ENCODE measurements around the gene ETDA. TPM values are rescaled to one million over a fixed set of nuclear protein-coding genes. Genes with fewer than 3 reads are reported as not detected.
A peak's percentile ranks its signal among the peaks of the same experiment; 100 is the strongest.
"Not testable (repeated sequence)": the region's sequence is repeated elsewhere in the genome, so short reads cannot be mapped to it uniquely, and the experiment has no call there.

ETDA gene
- not detected for total RNA-seq
- long read RNA-seq, donor 1: 0 reads
- long read RNA-seq, donor 2: 0 reads

- DNase-seq (ENCODE audit: low spot score); intact Hi-C loops (cut with DNase I): not testable (repeated sequence)
Measured at GRCh38 chrX:135252011-135252518, at the start of gene ETDA. TSS of gene ETDA (plus strand) at chrX:135252061. CDS start at chrX:135253277, 1,216 bp downstream.

GRCh38 chrX:135206427-135206826 lies 45.4 kb upstream of the ETDA start:
- intact Hi-C loops (cut with DNase I); DNase-seq (ENCODE audit: low spot score): not testable (repeated sequence)

GRCh38 chrX:135213200-135213844 lies 38.5 kb upstream of the ETDA start:
- intact Hi-C loops (cut with DNase I): no loop called here
- no peak for DNase-seq (ENCODE audit: low spot score)

- DNase-seq (ENCODE audit: low spot score); intact Hi-C loops (cut with DNase I): not testable (repeated sequence)
Measured at GRCh38 chrX:135245989-135246388, 5.9 kb upstream of the ETDA start.

GRCh38 chrX:135256087-135256684 lies 4.3 kb downstream of the ETDA start:
- intact Hi-C loops (cut with DNase I); DNase-seq (ENCODE audit: low spot score): not testable (repeated sequence)

- DNase-seq (ENCODE audit: low spot score): peak; percentile 62
- intact Hi-C loops (cut with DNase I): no loop called here
Measured at GRCh38 chrX:135256923-135257322, 5.1 kb downstream of the ETDA start.

- intact Hi-C loops (cut with DNase I): no loop called here
Measured at GRCh38 chrX:135257469-135257868, 5.6 kb downstream of the ETDA start.

GRCh38 chrX:135260976-135261375 lies 9.1 kb downstream of the ETDA start:
- DNase-seq (ENCODE audit: low spot score); intact Hi-C loops (cut with DNase I): not testable (repeated sequence)

More at GRCh38 chrX:135257469-135257868, 5.6 kb downstream of the ETDA start:
- DNase-seq (ENCODE audit: low spot score): peak; percentile 50

GRCh38 chrX:135263376-135263775 lies 11.5 kb downstream of the ETDA start:
- intact Hi-C loops (cut with DNase I): not testable (repeated sequence)

GRCh38 chrX:135264206-135264605 lies 12.3 kb downstream of the ETDA start:
- intact Hi-C loops (cut with DNase I): no loop called here
- DNase-seq (ENCODE audit: low spot score): no peak

More at GRCh38 chrX:135263376-135263775, 11.5 kb downstream of the ETDA start:
- not testable (repeated sequence) for DNase-seq (ENCODE audit: low spot score)

GRCh38 chrX:135273162-135273561 lies 21.3 kb downstream of the ETDA start:
- intact Hi-C loops (cut with DNase I): no loop called here
- no peak for DNase-seq (ENCODE audit: low spot score)

GRCh38 chrX:135275973-135276372 lies 24.1 kb downstream of the ETDA start:
- DNase-seq (ENCODE audit: low spot score): no peak
- intact Hi-C loops (cut with DNase I): no loop called here

- intact Hi-C loops (cut with DNase I): no loop called here
- no peak for DNase-seq (ENCODE audit: low spot score)
Measured at GRCh38 chrX:135287266-135287823, 35.5 kb downstream of the ETDA start.

- intact Hi-C loops (cut with DNase I): no loop called here
Measured at GRCh38 chrX:135295238-135295943, 43.5 kb downstream of the ETDA start.

GRCh38 chrX:135295944-135296305 lies 44.1 kb downstream of the ETDA start:
- intact Hi-C loops (cut with DNase I): no loop called here
- no peak for DNase-seq (ENCODE audit: low spot score)

More at GRCh38 chrX:135295238-135295943, 43.5 kb downstream of the ETDA start:
- peak; percentile 70 for DNase-seq (ENCODE audit: low spot score)

GRCh38 chrX:135302269-135302873 lies 50.5 kb downstream of the ETDA start:
- intact Hi-C loops (cut with DNase I): no loop called here
- DNase-seq (ENCODE audit: low spot score): no peak
